Measurements from ENCODE around the gene SLC6A1.

The SLC6A1 gene

GRCh38 chr3:10992017-10992942 lies at the start of gene SLC6A1:
TSS of gene SLC6A1 (plus strand) at chr3:10992748. CDS start at chr3:11017212, 24,464 bp downstream.
- DNase-seq (ENCODE audit: low read depth in 2 of 2), result peak in 1 of 2 donors; percentile 9
- H3K4me3 ChIP-seq (replicated peaks in 1 of 2; ENCODE audit: low read depth in 2 of 2, low read length in 2 of 2), result peak within 1 kb of the TSS in 1 of 2 donors; percentile 11

GRCh38 chr3:10944866-10945265 lies 47.7 kb upstream of the SLC6A1 start:
- TF ChIP-seq CTCF (IDR thresholded peaks at IDR 0.05; ENCODE audit: low read depth, low read length), result no peak
- no peak overlapping the region for H3K4me3 ChIP-seq (replicated peaks in 1 of 2; ENCODE audit: low read depth in 2 of 2, low read length in 2 of 2)
- DNase-seq (ENCODE audit: low read depth in 2 of 2), result no peak

More at GRCh38 chr3:10992017-10992942, at the start of gene SLC6A1:
- TF ChIP-seq CTCF (IDR thresholded peaks at IDR 0.05; ENCODE audit: low read depth, low read length), result no peak

GRCh38 chr3:10945683-10946287 lies 46.8 kb upstream of the SLC6A1 start:
- DNase-seq (ENCODE audit: low read depth in 2 of 2), result peak; percentile 49 to 55
- H3K4me3 ChIP-seq (replicated peaks in 1 of 2; ENCODE audit: low read depth in 2 of 2, low read length in 2 of 2), result no peak overlapping the region
- TF ChIP-seq CTCF (IDR thresholded peaks at IDR 0.05; ENCODE audit: low read depth, low read length), result peak; percentile 76

GRCh38 chr3:10946526-10946925 lies 46.0 kb upstream of the SLC6A1 start:
- DNase-seq (ENCODE audit: low read depth in 2 of 2), result no peak
- TF ChIP-seq CTCF (IDR thresholded peaks at IDR 0.05; ENCODE audit: low read depth, low read length), result no peak
- no peak overlapping the region for H3K4me3 ChIP-seq (replicated peaks in 1 of 2; ENCODE audit: low read depth in 2 of 2, low read length in 2 of 2)

- no peak for DNase-seq (ENCODE audit: low read depth in 2 of 2)
- H3K4me3 ChIP-seq (replicated peaks in 1 of 2; ENCODE audit: low read depth in 2 of 2, low read length in 2 of 2), result no peak overlapping the region
- TF ChIP-seq CTCF (IDR thresholded peaks at IDR 0.05; ENCODE audit: low read depth, low read length), result no peak
Observed at GRCh38 chr3:10948326-10948725, 44.2 kb upstream of the SLC6A1 start.

GRCh38 chr3:10949197-10949596 lies 43.4 kb upstream of the SLC6A1 start:
- no peak for DNase-seq (ENCODE audit: low read depth in 2 of 2)
- TF ChIP-seq CTCF (IDR thresholded peaks at IDR 0.05; ENCODE audit: low read depth, low read length), result no peak
- no peak overlapping the region for H3K4me3 ChIP-seq (replicated peaks in 1 of 2; ENCODE audit: low read depth in 2 of 2, low read length in 2 of 2)

All from cardiac fibroblast (primary cell).